Vagina (tissue), 2 donors: ENCODE measurements around the gene DHX29.

Experiments used
- CTCF ChIP-seq, 3 experiments: fragments of 450-650 bp in 2 of 3; fragments of 200-600 bp in 1 of 3; sonication (generic) in 1 of 3; IDR thresholded peaks; one replicate each; pipeline ENCODE4 v1.5.1; 2017 to 2019; ENCODE audit warnings: antibody characterized with exemption in 3 of 3, mild to moderate bottlenecking in 2 of 3, moderate library complexity in 2 of 3
- POLR2A ChIP-seq, 2 donors: fragments of 450-650 bp; IDR thresholded peaks; one replicate each; pipeline ENCODE4 v1.6.1; 2017; ENCODE audit warnings: antibody characterized with exemption in 2 of 2, mild to moderate bottlenecking in 2 of 2, moderate library complexity in 2 of 2

GRCh38 chr5:55331321-55331720, 23.8 kb upstream of the DHX29 start:
- TF ChIP-seq CTCF (IDR thresholded peaks at IDR 0.05) (no peak), POLR2A (IDR thresholded peaks at IDR 0.05) (no peak)
